ENCODE results near the gene TBC1D7.

DNA sequence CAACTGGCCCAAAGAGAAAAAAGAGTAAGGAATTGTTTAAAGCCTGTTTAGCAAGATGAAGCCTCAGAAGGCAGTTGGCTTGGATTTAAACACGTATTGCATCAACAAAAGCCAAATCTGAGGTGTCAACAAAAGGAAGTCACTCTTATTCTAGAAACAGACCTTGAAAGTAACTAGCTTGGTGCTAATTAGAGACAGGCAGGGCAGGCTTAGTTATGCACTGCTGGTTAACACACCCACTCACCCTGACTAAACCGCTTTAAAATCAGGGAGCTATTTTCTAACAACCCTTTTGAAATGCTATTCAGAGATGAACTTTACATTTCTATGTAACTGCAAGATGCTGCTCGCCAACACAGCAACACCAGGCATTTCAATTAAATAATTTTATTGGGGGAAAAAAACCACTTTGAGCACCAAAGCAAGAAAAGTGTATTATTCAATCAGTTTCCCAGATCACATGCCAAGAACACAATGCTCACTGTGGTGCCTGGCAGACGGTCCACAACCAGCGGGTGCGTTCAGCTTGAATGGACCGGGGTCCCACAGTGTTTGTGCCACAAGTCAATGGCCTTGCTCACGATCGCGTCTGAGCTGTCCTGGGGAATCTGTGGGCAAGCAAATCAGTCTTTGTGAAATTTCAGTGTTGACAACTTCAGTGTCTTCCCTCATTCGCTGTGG is 23.6 kb downstream of the TBC1D7 start:
- TF ChIP-seq BHLHE40 (IDR thresholded peaks at IDR 0.05; ENCODE audit: low read depth, low read length) (no peak), CHD1 (IDR thresholded peaks at IDR 0.05; ENCODE audit: low read depth, low read length) (no peak), MXI1 (IDR thresholded peaks at IDR 0.05; ENCODE audit: borderline replicate concordance, low read depth, low read length) (no peak), POLR2A (IDR thresholded peaks at IDR 0.05; ENCODE audit: low read depth, low read length) (no peak), CEBPB (IDR thresholded peaks at IDR 0.05; ENCODE audit: low read depth, low read length) (no peak), SMC3 (IDR thresholded peaks at IDR 0.05; ENCODE audit: low read depth, low read length) (no peak), RCOR1 (IDR thresholded peaks at IDR 0.05; ENCODE audit: insufficient replicate concordance, low read length) (no peak), NFE2L2 (IDR thresholded peaks at IDR 0.05; ENCODE audit: low read depth, low read length) (no peak), RFX5 (IDR thresholded peaks at IDR 0.05; ENCODE audit: low read depth, low read length) (no peak), RAD21 (IDR thresholded peaks at IDR 0.05; ENCODE audit: low read length) (no peak), FOS (IDR thresholded peaks at IDR 0.05; ENCODE audit: low read depth, low read length) (no peak)
- TF ChIP-seq, protein P1, sequence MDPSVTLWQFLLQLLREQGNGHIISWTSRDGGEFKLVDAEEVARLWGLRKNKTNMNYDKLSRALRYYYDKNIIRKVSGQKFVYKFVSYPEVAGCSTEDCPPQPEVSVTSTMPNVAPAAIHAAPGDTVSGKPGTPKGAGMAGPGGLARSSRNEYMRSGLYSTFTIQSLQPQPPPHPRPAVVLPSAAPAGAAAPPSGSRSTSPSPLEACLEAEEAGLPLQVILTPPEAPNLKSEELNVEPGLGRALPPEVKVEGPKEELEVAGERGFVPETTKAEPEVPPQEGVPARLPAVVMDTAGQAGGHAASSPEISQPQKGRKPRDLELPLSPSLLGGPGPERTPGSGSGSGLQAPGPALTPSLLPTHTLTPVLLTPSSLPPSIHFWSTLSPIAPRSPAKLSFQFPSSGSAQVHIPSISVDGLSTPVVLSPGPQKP (IDR thresholded peaks at IDR 0.05; ENCODE audit: borderline replicate concordance, low read depth, low read length) = no peak
- TF ChIP-seq, protein P2, sequence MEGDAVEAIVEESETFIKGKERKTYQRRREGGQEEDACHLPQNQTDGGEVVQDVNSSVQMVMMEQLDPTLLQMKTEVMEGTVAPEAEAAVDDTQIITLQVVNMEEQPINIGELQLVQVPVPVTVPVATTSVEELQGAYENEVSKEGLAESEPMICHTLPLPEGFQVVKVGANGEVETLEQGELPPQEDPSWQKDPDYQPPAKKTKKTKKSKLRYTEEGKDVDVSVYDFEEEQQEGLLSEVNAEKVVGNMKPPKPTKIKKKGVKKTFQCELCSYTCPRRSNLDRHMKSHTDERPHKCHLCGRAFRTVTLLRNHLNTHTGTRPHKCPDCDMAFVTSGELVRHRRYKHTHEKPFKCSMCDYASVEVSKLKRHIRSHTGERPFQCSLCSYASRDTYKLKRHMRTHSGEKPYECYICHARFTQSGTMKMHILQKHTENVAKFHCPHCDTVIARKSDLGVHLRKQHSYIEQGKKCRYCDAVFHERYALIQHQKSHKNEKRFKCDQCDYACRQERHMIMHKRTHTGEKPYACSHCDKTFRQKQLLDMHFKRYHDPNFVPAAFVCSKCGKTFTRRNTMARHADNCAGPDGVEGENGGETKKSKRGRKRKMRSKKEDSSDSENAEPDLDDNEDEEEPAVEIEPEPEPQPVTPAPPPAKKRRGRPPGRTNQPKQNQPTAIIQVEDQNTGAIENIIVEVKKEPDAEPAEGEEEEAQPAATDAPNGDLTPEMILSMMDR (conservative IDR thresholded peaks at IDR 0.05; ENCODE audit: low read depth, low read length) = no peak
- TF ChIP-seq, protein P3, sequence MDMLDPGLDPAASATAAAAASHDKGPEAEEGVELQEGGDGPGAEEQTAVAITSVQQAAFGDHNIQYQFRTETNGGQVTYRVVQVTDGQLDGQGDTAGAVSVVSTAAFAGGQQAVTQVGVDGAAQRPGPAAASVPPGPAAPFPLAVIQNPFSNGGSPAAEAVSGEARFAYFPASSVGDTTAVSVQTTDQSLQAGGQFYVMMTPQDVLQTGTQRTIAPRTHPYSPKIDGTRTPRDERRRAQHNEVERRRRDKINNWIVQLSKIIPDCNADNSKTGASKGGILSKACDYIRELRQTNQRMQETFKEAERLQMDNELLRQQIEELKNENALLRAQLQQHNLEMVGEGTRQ (IDR thresholded peaks at IDR 0.05; ENCODE audit: low read depth, low read length) = no peak
